Upper lobe of left lung (tissue), 4 donors: Measurements from ENCODE around the gene FAM200C.

Source experiments
- CTCF ChIP-seq, 6 experiments: fragments of 450-650 bp in 4 of 6; fragments of 200-600 bp in 2 of 6; sonication (generic) in 2 of 6; IDR thresholded peaks; one replicate each; pipeline ENCODE4 v1.5.1; 2016 to 2019; ENCODE audit warnings: antibody characterized with exemption in 6 of 6
- EP300 ChIP-seq, 4 donors: sonication (generic); formaldehyde crosslinking; IDR thresholded peaks; one replicate each; pipeline ENCODE4 v1.5.1; 2017; ENCODE audit warnings: antibody characterized with exemption in 4 of 4, control low read depth in 2 of 4

DNA sequence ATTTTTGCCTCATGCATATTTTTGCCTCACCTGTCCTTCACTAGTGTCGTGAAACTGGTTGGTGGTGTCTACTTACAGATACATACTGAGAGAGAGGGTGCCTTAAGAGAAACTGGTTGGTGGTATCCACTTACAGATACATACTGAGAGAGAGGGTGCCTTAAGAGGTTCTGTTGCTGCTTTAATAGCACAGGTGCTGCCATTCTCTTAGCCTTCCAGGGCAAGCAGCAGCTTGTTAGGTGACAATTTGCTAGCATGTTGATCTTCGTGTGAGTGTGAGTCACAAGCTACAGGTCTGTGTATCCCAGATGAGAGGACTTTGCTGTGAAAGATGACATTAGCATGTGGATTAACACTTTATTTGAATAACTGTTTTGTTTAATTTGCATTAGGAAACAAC lies 23.2 kb upstream of the FAM200C start:
- TF ChIP-seq CTCF (IDR thresholded peaks at IDR 0.05) (no peak), EP300 (IDR thresholded peaks at IDR 0.05) (no peak)
